HFFc6 (cell line): ENCODE results near the gene SIRT4. TPM values are rescaled to one million over a fixed set of nuclear protein-coding genes. Genes with fewer than 3 reads are reported as not detected.
A peak's percentile ranks its signal among the peaks of the same experiment; 100 is the strongest.

Experiments
- DNase-seq: peaks from one replicate; pipeline ENCODE4 v3.0.0-alpha.2; 2018
- H3K27ac Mint-ChIP-seq: 2 replicates; pipeline ENCODE4 v1.8.0; 2020; ENCODE audit warnings: mild to moderate bottlenecking, mixed read lengths
- H3K27me3 Mint-ChIP-seq: 2 replicates; pipeline ENCODE4 v1.8.0; 2021; ENCODE audit warnings: mild to moderate bottlenecking, moderate library complexity, mixed read lengths; ENCODE audit not compliant: insufficient read depth
- H3K36me3 Mint-ChIP-seq: 2 replicates; pipeline ENCODE4 v1.8.0; 2021; ENCODE audit warnings: low read depth, mixed read lengths
- H3K4me1 Mint-ChIP-seq: 2 replicates; pipeline ENCODE4 v1.8.0; 2020; ENCODE audit warnings: low read depth, mixed read lengths
- H3K4me3 Mint-ChIP-seq: 2 replicates; pipeline ENCODE4 v1.8.0; 2020; ENCODE audit warnings: mild to moderate bottlenecking, moderate library complexity, mixed read lengths
- H3K9me3 Mint-ChIP-seq: 2 replicates; pipeline ENCODE4 v1.8.0; 2020; ENCODE audit warnings: mild to moderate bottlenecking, mixed read lengths
- CTCF ChIP-seq: fragments of 200-600 bp; sonication (generic); IDR thresholded peaks from 2 replicates; pipeline ENCODE4 v1.5.0; 2021; ENCODE audit warnings: antibody characterized with exemption, mild to moderate bottlenecking
- total RNA-seq, 6 experiments: library from RNA; stranded (reverse); fragmentation: NEBNext Ultra II Directional; extraction: Animal tissue kit (Norgen Biotek cat#: 25700); gene quantifications; 2 replicates in 1 of 6; 3 replicates in 5 of 6; pipeline ENCODE4 v1.2.3, GENCODE V29; 2021

SIRT4 gene
- total RNA-seq, 6 experiments from 2014 or later, result 0.84 to 2.1 (median 1.1) TPM

DNA sequence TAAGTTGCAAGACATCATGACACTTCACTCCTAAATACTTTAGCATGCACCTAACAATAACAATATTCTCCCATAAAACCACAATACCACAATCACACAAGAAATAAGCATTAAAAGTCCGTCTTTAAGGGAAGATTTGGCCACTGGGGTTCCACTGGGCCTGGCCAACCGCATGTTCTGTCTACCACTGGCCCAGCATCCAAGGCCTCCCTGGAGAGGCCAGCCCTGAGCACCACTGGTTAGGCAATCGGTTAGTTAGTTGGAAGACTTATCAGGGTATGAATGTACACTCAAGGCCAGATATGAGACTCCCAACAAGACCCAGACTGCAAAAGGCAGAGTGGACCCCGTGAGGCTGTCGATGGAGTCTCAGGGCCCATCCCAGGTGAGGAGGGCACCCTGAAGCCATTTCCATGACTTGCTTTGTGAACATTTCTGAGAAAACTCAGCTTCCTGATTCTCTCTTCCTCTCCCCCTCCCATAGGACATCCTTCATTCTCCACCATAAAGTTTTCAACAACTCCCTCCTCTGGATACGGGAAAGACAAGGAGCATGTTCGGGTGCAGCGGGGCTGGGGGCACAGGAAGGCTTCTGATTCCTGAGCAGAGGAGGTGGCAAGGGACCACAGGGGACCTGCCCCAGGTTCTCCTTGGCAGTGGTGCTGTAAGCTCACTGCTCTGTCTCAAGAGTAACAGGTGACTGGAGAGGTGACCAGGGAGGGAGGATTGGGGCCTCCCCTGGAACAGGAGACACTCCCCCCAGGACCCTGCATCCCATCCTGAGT, 42.5 kb upstream of the SIRT4 start:
- H3K27me3 Mint-ChIP-seq, result no peaks in the 10 kb centered on the region
- no peaks in the 10 kb centered on the region for H3K9me3 Mint-ChIP-seq
- H3K4me3 Mint-ChIP-seq, result peak overlapping the region; percentile 25; the same call in 1 of the 2 replicates
- peaks cover 91% of the 10 kb centered on the region for H3K4me1 Mint-ChIP-seq
- peak overlapping the region; percentile 77 for H3K27ac Mint-ChIP-seq
- peaks cover 40% of the 10 kb centered on the region for H3K36me3 Mint-ChIP-seq
- no peak for DNase-seq
- TF ChIP-seq CTCF, result no peak

- Mint-ChIP-seq H3K9me3 (no peaks in the 10 kb centered on the region), H3K4me3 (peak overlapping the region; percentile 11), H3K4me1 (peaks cover 83% of the 10 kb centered on the region), H3K36me3 (peaks cover 38% of the 10 kb centered on the region), H3K27me3 (0 out of 2 replicates have a peak, but pooled peaks cover 1% of the 10 kb centered on the region), H3K27ac (peak overlapping the region; percentile 71)
- no peak for TF ChIP-seq CTCF
- DNase-seq, result no peak
These were observed 41.5 kb upstream of the SIRT4 start for GRCh38 chr12:120260607-120261006.

- Mint-ChIP-seq H3K27me3 (0 out of 2 replicates have a peak, but pooled peaks cover 1% of the 10 kb centered on the region), H3K27ac (peak overlapping the region; percentile 83), H3K4me1 (peaks cover 75% of the 10 kb centered on the region), H3K9me3 (no peaks in the 10 kb centered on the region), H3K4me3 (peak overlapping the region; percentile 96), H3K36me3 (peaks cover 32% of the 10 kb centered on the region)
- DNase-seq, result peak; percentile 55
- no peak for TF ChIP-seq CTCF
These were observed 39.9 kb upstream of the SIRT4 start for GRCh38 chr12:120261951-120262851.

DNA sequence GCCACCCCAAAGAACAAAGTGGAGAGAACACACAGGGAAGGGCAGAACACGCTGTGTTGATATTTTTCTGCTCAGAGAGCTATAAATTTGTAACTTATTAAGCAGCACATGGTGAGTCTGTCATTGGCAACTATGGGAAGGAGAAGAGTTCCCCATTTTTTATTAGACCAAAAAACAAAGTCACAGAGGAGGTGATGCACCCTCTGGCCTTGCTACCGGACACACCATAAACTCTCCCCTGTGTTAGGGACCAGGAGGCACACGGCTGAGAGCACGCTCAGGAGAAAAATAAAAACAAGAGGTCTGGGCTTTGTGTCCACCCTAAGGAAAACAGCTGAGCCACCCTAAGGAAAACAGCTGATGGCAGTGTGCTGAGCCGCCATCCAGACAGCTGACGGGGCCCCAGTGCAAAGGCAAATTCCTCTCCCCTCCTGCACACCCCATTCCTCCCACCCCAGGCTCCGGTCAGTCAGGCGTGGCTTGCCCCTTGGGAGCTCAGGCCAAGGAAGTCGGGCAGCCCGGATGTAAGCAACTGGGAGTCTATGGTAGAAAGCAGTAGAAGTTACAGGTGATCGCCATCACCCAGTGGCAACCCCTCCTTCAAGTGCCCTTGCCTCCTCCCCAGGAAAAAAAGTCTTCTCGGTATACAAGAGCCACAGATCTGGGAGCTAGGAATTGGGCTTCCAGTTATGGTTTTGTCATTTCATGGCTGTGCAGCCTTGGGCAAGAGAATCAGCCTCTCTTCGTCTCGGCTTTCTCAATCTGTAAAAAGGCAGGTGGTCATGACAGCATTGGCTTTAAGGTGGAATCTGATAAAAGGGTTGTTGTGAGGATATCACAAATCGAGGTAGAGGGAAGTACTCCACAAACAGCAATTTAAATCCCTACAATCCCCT, 39.0 kb upstream of the SIRT4 start:
- peak overlapping the region; percentile 96 for H3K4me3 Mint-ChIP-seq
- H3K27me3 Mint-ChIP-seq, result 0 out of 2 replicates have a peak, but pooled peaks cover 1% of the 10 kb centered on the region
- H3K27ac Mint-ChIP-seq, result peak overlapping the region; percentile 83
- no peak for DNase-seq
- H3K36me3 Mint-ChIP-seq, result peaks cover 32% of the 10 kb centered on the region
- H3K4me1 Mint-ChIP-seq, result peaks cover 66% of the 10 kb centered on the region
- no peak for TF ChIP-seq CTCF
- H3K9me3 Mint-ChIP-seq, result no peaks in the 10 kb centered on the region

DNA sequence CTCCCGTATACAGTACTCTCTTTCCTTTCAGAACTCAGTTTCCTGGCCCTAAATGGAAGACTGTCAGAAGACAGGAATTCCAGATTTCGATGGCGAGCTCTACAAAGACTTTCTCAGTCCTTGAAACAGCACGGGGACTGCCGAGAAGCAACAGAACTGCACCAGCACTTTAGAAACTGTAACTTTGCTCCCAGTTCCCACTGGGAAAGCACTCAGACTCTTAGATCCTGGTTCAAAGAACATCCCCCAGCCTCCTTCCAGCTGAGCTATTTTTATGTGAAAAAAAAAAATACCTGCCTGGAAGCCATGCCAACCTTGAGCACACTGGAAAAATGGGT, 38.4 kb upstream of the SIRT4 start:
- Mint-ChIP-seq H3K36me3 (peaks cover 32% of the 10 kb centered on the region), H3K9me3 (no peaks in the 10 kb centered on the region), H3K27me3 (0 out of 2 replicates have a peak, but pooled peaks cover 1% of the 10 kb centered on the region), H3K4me1 (peaks cover 60% of the 10 kb centered on the region), H3K4me3 (peak overlapping the region; percentile 96), H3K27ac (peak overlapping the region; percentile 83)
- DNase-seq, result no peak
- no peak for TF ChIP-seq CTCF
